GM18505 (cell line): ENCODE measurements around the gene ENO2.

Experiments used
- ATAC-seq: cut with Tn5 transposase; IDR thresholded peaks from one replicate; pipeline ENCODE4 v1.9.1; 2021; ENCODE audit not compliant: unreplicated experiment
- POLR2A ChIP-seq: IDR thresholded peaks from 4 replicates; pipeline ENCODE4 v1.6.1; 2011; ENCODE audit warnings: borderline replicate concordance; ENCODE audit not compliant: insufficient read depth, insufficient read length; ENCODE audit errors: extremely low read depth

Gene ENO2

GRCh38 chr12:6938353-6939190 is 24.2 kb downstream of the ENO2 start:
- no peak for ATAC-seq

GRCh38 chr12:6939191-6939540 is 24.8 kb downstream of the ENO2 start:
- TF ChIP-seq POLR2A = no peak
- ATAC-seq = no peak

More at GRCh38 chr12:6938353-6939190, 24.2 kb downstream of the ENO2 start:
- TF ChIP-seq POLR2A = no peak

- TF ChIP-seq POLR2A = peak; percentile 11
Measured at GRCh38 chr12:6941267-6941666, 26.9 kb downstream of the ENO2 start.

GRCh38 chr12:6941782-6942181 is 27.4 kb downstream of the ENO2 start:
- no peak for ATAC-seq
- TF ChIP-seq POLR2A = peak; percentile 14

More at GRCh38 chr12:6941267-6941666, 26.9 kb downstream of the ENO2 start:
- ATAC-seq = no peak

- TF ChIP-seq POLR2A = no peak
Measured at GRCh38 chr12:6942331-6942665, 27.9 kb downstream of the ENO2 start.

GRCh38 chr12:6943389-6943721 is 29.0 kb downstream of the ENO2 start:
- peak; percentile 19 for ATAC-seq
- no peak for TF ChIP-seq POLR2A

More at GRCh38 chr12:6942331-6942665, 27.9 kb downstream of the ENO2 start:
- no peak for ATAC-seq

- ATAC-seq = peak; percentile 32
Measured at GRCh38 chr12:6943722-6944380, 29.5 kb downstream of the ENO2 start, which contains the start of the genes C12orf57 and RNU7-1. C12orf57 (plus strand) TSS chr12:6944022; CDS start chr12:6944122, 100 bp downstream. RNU7-1 (plus strand) TSS chr12:6943816.

GRCh38 chr12:6944381-6945186 is 30.2 kb downstream of the ENO2 start:
- TF ChIP-seq POLR2A = no peak
- peak; percentile 37 for ATAC-seq

More at GRCh38 chr12:6943722-6944380, 29.5 kb downstream of the ENO2 start, which contains the start of the genes C12orf57 and RNU7-1:
- TF ChIP-seq POLR2A = peak; percentile 99

- no peak for ATAC-seq
Measured at GRCh38 chr12:6945613-6946012, 31.2 kb downstream of the ENO2 start.

GRCh38 chr12:6946033-6946919 is 31.9 kb downstream of the ENO2 start:
- TF ChIP-seq POLR2A = no peak
- peak; percentile 18 for ATAC-seq

More at GRCh38 chr12:6945613-6946012, 31.2 kb downstream of the ENO2 start:
- no peak for TF ChIP-seq POLR2A

GRCh38 chr12:6946920-6947374 is 32.6 kb downstream of the ENO2 start:
- no peak for ATAC-seq
- TF ChIP-seq POLR2A = no peak

GRCh38 chr12:6947615-6948014 is 33.2 kb downstream of the ENO2 start:
- ATAC-seq = no peak
- TF ChIP-seq POLR2A = no peak
